Measurements from ENCODE around the gene SYCE1.
"Not testable (repeated sequence)": the region's sequence is repeated elsewhere in the genome, so short reads cannot be mapped to it uniquely, and the experiment has no call there.

The SYCE1 gene

GRCh38 chr10:133565441-133566294 is at the start of gene SYCE1:
SYCE1 (minus strand) TSS chr10:133565583; CDS start chr10:133565529, 54 bp downstream.
- no peak for DNase-seq

- DNase-seq, result peak in 1 of 3 experiments; percentile 0
These were observed 49.6 kb upstream of the SYCE1 start for GRCh38 chr10:133614830-133615580.

GRCh38 chr10:133613699-133614098 is 48.3 kb upstream of the SYCE1 start:
- no peak for DNase-seq

GRCh38 chr10:133611079-133611478 is 45.7 kb upstream of the SYCE1 start:
- no peak for DNase-seq

GRCh38 chr10:133608855-133609254 is 43.5 kb upstream of the SYCE1 start:
- DNase-seq, result peak in 1 of 3 experiments; percentile 33

- not testable (repeated sequence) for DNase-seq
These were observed 38.1 kb upstream of the SYCE1 start for GRCh38 chr10:133603434-133603833.

- no peak for DNase-seq
These were observed 35.3 kb upstream of the SYCE1 start for GRCh38 chr10:133600657-133601056.

- not testable (repeated sequence) for DNase-seq
These were observed 34.5 kb upstream of the SYCE1 start for GRCh38 chr10:133599869-133600268.

GRCh38 chr10:133592716-133593115 is 27.3 kb upstream of the SYCE1 start:
- no peak for DNase-seq

- no peak for DNase-seq
These were observed 25.6 kb upstream of the SYCE1 start for GRCh38 chr10:133590970-133591359.

- DNase-seq, result no peak
These were observed 25.0 kb upstream of the SYCE1 start for GRCh38 chr10:133590226-133590969.

GRCh38 chr10:133577037-133577436 is 11.7 kb upstream of the SYCE1 start:
- DNase-seq, result not testable (repeated sequence)

- peak in 1 of 3 experiments; percentile 3 for DNase-seq
These were observed 8.1 kb upstream of the SYCE1 start for GRCh38 chr10:133573460-133573859.

GRCh38 chr10:133572055-133572454 is 6.7 kb upstream of the SYCE1 start:
- DNase-seq, result not testable (repeated sequence)

- DNase-seq, result not testable (repeated sequence)
These were observed 4.4 kb upstream of the SYCE1 start for GRCh38 chr10:133569801-133570200.

GRCh38 chr10:133568831-133569527 is 3.6 kb upstream of the SYCE1 start:
- not testable (repeated sequence) for DNase-seq

GRCh38 chr10:133568287-133568614 is 2.9 kb upstream of the SYCE1 start:
- DNase-seq, result no peak

GRCh38 chr10:133567609-133568286 is 2.4 kb upstream of the SYCE1 start:
- no peak for DNase-seq

- no peak for DNase-seq
These were observed 1.7 kb upstream of the SYCE1 start for GRCh38 chr10:133567119-133567518.

GRCh38 chr10:133564816-133565215 is 567 bp downstream of the SYCE1 start:
- no peak for DNase-seq

GRCh38 chr10:133559216-133559615 is 6.2 kb downstream of the SYCE1 start:
- DNase-seq, result no peak

- DNase-seq, result no peak
These were observed 8.0 kb downstream of the SYCE1 start for GRCh38 chr10:133557381-133557780.

Data from NCI-H1417 (cell line).